ENCODE data around the gene OSBPL1A. TPM values are rescaled to one million over a fixed set of nuclear protein-coding genes. Genes with fewer than 3 reads are reported as not detected.

The OSBPL1A gene
- total RNA-seq (2.7 TPM), polyA plus RNA-seq (1 to 10 TPM in 2 of 4 donors, under 1 TPM in 2; 0.40 to 5.8 (median 1.5) TPM)

DNA sequence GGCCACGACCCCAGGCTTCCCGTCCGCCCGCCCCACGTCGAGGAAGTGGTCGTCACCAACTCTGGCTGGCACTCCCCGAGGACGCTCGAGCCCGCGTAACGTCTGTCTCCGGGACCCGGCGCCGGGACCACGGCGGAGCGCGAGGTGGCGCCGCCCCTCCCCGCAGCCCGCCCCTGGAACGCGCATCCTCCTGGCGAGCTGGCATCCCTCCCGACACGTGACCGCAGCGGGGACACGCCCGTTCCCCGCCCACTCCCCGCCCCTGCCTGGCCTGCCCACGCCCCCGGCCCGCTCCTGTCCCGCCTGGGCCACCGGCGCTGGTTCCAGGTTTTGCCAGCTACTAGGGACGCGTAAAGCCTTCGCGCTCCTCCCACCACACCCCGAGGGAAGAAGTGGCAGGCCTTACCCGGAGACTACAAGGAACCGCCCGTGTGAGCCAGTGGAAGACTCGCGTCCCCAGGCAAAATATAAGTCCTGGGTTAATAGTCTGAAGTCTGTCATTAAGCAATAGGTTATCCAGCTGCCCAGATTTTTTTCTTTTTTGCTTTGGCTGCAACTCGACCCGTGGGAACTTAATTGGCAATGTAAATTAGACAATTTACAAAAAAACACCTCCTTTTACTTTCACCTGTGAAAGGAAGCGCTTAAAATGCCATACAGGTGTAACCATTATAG lies at the start of gene OSBPL1A:
Gene OSBPL1A (minus strand): TSS at position 131 of the 675 bp plus-strand sequence. CDS start 20,291 bp downstream, outside the sequence.
- peaks cover 0 to 2% (median 0%) of the 10 kb centered on the region in 7 donors for H3K9me3 Mint-ChIP-seq
- H3K4me3 ChIP-seq (ENCODE audit: low read depth, low read length), result peak within 1 kb of the TSS; percentile 84

DNA sequence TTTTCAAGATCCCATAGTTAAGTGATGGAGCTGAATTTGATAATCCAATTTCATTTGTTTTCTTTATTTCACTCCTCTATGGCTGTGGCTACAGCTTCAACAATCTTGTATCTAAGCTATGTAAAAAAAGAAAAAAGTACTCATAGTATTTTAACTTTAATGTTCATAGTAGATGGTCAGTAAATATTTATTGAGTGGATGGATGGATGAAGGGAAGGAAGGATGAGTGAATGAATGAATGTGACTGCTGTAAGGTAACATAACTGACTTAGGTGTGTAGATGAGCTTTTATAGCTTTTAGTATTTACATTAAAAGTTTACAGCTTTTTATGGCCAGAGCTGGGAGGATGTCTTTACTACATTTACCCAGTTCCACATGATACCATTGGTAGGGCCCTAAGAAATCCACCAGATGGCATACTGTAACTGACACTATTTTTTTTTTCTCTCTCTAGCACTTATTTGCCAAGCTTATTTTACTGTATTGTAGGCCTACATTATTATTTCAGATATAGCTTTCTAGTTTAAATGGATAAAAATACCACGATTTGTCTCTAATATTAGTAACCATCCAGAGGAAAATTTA lies 49.4 kb upstream of the OSBPL1A start:
- no peak overlapping the region for H3K4me3 Mint-ChIP-seq

More for the DNA sequence above, at the start of gene OSBPL1A:
- no peaks in the 10 kb centered on the region for H3K36me3 ChIP-seq (ENCODE audit: control insufficient read depth, insufficient read depth, low read length)
- H3K27me3 Mint-ChIP-seq, result peaks cover 55% of the 10 kb centered on the region
- peaks cover 11% of the 10 kb centered on the region for H3K4me1 ChIP-seq (ENCODE audit: control insufficient read depth, insufficient read depth, low read length, poor library complexity, severe bottlenecking)
- no peak within 1 kb of the TSS for H3K27ac ChIP-seq (ENCODE audit: insufficient read depth, low read length, poor library complexity, severe bottlenecking)
- DNase-seq (peak; percentile 42 to 74 (median 67)), ATAC-seq (ENCODE audit: low read depth in 2 of 2) (peak; percentile 80 to 84)
- H3K9me3 ChIP-seq (ENCODE audit: control insufficient read depth in 2 of 2, low read length in 2 of 2), result no peaks in the 10 kb centered on the region
- peak within 1 kb of the TSS; percentile 77 to 91 (median 85) for H3K4me3 Mint-ChIP-seq
- H3K36me3 Mint-ChIP-seq, result no peaks in the 10 kb centered on the region
- H3K27me3 ChIP-seq (ENCODE audit: control insufficient read depth, insufficient read depth, low read length), result peaks cover 11% of the 10 kb centered on the region
- H3K4me1 Mint-ChIP-seq, result peaks cover 9 to 21% (median 13%) of the 10 kb centered on the region in 4 donors
- H3K27ac Mint-ChIP-seq, result peak within 1 kb of the TSS in 1 of 3 donors; percentile 35

DNA sequence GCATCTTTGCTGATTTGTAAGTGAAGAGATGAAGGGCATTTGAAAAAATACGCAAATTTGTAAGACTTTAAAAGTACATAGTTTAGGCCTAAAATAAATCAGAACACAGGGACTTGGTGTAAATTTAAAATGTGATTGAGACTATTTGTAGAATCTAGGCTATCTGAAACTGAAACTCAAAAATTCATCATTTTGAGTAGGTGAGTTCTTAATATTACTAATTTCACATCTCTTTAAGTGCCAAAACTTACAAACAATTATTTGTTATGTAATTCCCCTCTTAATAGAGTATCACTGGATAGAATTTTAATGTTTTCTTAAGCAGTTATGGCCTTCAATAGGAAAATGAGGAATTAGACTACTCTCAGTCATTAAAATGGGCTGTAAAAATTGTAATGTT lies 48.8 kb upstream of the OSBPL1A start:
- DNase-seq (peak in 1 of 3 donors; percentile 8), ATAC-seq (ENCODE audit: low read depth in 2 of 2) (no peak)
- H3K36me3 Mint-ChIP-seq, result peaks cover 59% of the 10 kb centered on the region
- no peaks in the 10 kb centered on the region for H3K9me3 Mint-ChIP-seq
- H3K4me1 Mint-ChIP-seq, result peaks cover 5 to 28% (median 11%) of the 10 kb centered on the region in 4 donors
- H3K4me3 ChIP-seq (ENCODE audit: low read depth, low read length), result no peak overlapping the region
- no peaks in the 10 kb centered on the region for H3K27me3 Mint-ChIP-seq
- no peaks in the 10 kb centered on the region for H3K4me1 ChIP-seq (ENCODE audit: control insufficient read depth, insufficient read depth, low read length, poor library complexity, severe bottlenecking)
- no peak overlapping the region for H3K4me3 Mint-ChIP-seq
- H3K27me3 ChIP-seq (ENCODE audit: control insufficient read depth, insufficient read depth, low read length), result no peaks in the 10 kb centered on the region
- no peak overlapping the region for H3K27ac Mint-ChIP-seq
- no peak overlapping the region for H3K27ac ChIP-seq (ENCODE audit: insufficient read depth, low read length, poor library complexity, severe bottlenecking)
- peaks cover 43% of the 10 kb centered on the region for H3K36me3 ChIP-seq (ENCODE audit: control insufficient read depth, insufficient read depth, low read length)
- H3K9me3 ChIP-seq (ENCODE audit: control insufficient read depth in 2 of 2, low read length in 2 of 2), result no peaks in the 10 kb centered on the region

More for the DNA sequence above, 49.4 kb upstream of the OSBPL1A start:
- H3K36me3 Mint-ChIP-seq, result peaks cover 59% of the 10 kb centered on the region
- Histone ChIP-seq H3K27me3 (ENCODE audit: control insufficient read depth, insufficient read depth, low read length) (no peaks in the 10 kb centered on the region), H3K9me3 (ENCODE audit: control insufficient read depth in 2 of 2, low read length in 2 of 2) (no peaks in the 10 kb centered on the region), H3K4me3 (ENCODE audit: low read depth, low read length) (no peak overlapping the region), H3K36me3 (ENCODE audit: control insufficient read depth, insufficient read depth, low read length) (peaks cover 45% of the 10 kb centered on the region), H3K4me1 (ENCODE audit: control insufficient read depth, insufficient read depth, low read length, poor library complexity, severe bottlenecking) (no peaks in the 10 kb centered on the region), H3K27ac (ENCODE audit: insufficient read depth, low read length, poor library complexity, severe bottlenecking) (no peak overlapping the region)
- ATAC-seq (ENCODE audit: low read depth in 2 of 2) (no peak), DNase-seq (peak in 2 of 3 donors; percentile 3 to 13)
- H3K9me3 Mint-ChIP-seq, result no peaks in the 10 kb centered on the region
- no peaks in the 10 kb centered on the region for H3K27me3 Mint-ChIP-seq
- H3K4me1 Mint-ChIP-seq, result peaks cover 5 to 28% (median 11%) of the 10 kb centered on the region in 4 donors
- no peak overlapping the region for H3K27ac Mint-ChIP-seq

DNA sequence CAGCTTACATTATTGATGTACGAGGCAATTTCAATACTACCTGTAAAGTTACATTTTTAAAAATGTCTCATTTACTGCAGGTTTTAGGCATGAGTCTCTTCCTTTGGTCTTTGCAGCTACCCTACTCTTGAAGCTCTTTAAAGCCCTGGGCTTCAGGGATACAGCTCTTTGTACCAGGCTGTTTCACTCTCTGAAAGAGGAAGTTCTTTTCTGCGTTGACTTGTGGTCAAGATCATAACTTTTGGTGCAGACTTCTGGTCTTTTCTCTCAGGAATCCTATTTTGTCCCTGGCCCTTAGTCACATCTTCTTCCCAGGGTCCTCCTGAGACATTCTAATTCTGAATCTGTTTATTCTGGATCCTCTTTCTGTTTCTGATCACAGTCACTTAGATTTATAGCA lies 46.2 kb upstream of the OSBPL1A start:
- no peak overlapping the region for H3K4me3 Mint-ChIP-seq
- H3K27me3 Mint-ChIP-seq, result no peaks in the 10 kb centered on the region
- Histone ChIP-seq H3K36me3 (ENCODE audit: control insufficient read depth, insufficient read depth, low read length) (peaks cover 38% of the 10 kb centered on the region), H3K4me1 (ENCODE audit: control insufficient read depth, insufficient read depth, low read length, poor library complexity, severe bottlenecking) (no peaks in the 10 kb centered on the region), H3K4me3 (ENCODE audit: low read depth, low read length) (no peak overlapping the region), H3K9me3 (ENCODE audit: control insufficient read depth in 2 of 2, low read length in 2 of 2) (no peaks in the 10 kb centered on the region), H3K27ac (ENCODE audit: insufficient read depth, low read length, poor library complexity, severe bottlenecking) (no peak overlapping the region), H3K27me3 (ENCODE audit: control insufficient read depth, insufficient read depth, low read length) (no peaks in the 10 kb centered on the region)
- H3K36me3 Mint-ChIP-seq, result peaks cover 60% of the 10 kb centered on the region
- no peak overlapping the region for H3K27ac Mint-ChIP-seq
- DNase-seq (no peak), ATAC-seq (ENCODE audit: low read depth in 2 of 2) (no peak)
- no peaks in the 10 kb centered on the region for H3K9me3 Mint-ChIP-seq
- peaks cover 5 to 34% (median 11%) of the 10 kb centered on the region in 4 donors for H3K4me1 Mint-ChIP-seq

DNA sequence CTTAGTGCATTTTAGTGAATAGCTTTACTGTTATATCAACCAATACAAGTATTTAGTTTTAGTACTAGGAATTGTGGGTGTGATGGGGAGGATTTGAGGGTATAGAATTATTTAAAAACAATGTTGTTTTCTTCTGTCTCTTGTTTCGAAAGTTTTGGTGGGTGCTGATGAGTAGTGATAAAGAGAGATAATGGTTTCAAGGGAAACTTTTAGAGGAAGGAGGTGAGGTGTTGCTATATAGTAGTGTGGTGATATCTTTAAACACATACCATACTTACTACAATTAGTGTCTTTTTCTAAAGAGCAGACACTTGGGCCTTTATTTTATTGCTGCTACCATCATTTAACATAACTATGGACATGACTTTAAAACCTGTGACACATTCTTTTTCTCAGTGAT lies 39.3 kb upstream of the OSBPL1A start:
- Histone ChIP-seq H3K4me3 (ENCODE audit: low read depth, low read length) (no peak overlapping the region), H3K4me1 (ENCODE audit: control insufficient read depth, insufficient read depth, low read length, poor library complexity, severe bottlenecking) (no peaks in the 10 kb centered on the region), H3K36me3 (ENCODE audit: control insufficient read depth, insufficient read depth, low read length) (peaks cover 19% of the 10 kb centered on the region), H3K9me3 (ENCODE audit: control insufficient read depth in 2 of 2, low read length in 2 of 2) (no peaks in the 10 kb centered on the region), H3K27me3 (ENCODE audit: control insufficient read depth, insufficient read depth, low read length) (no peaks in the 10 kb centered on the region), H3K27ac (ENCODE audit: insufficient read depth, low read length, poor library complexity, severe bottlenecking) (no peak overlapping the region)
- Mint-ChIP-seq H3K9me3 (no peaks in the 10 kb centered on the region), H3K4me1 (peaks cover 3 to 12% (median 10%) of the 10 kb centered on the region in 4 donors), H3K27me3 (no peaks in the 10 kb centered on the region), H3K4me3 (peak overlapping the region in 1 of 4 donors; percentile 86), H3K36me3 (peaks cover 53% of the 10 kb centered on the region), H3K27ac (peak overlapping the region in 2 of 3 donors; percentile 8 to 40)
- DNase-seq (peak in 1 of 3 donors; percentile 4), ATAC-seq (ENCODE audit: low read depth in 2 of 2) (no peak)

DNA sequence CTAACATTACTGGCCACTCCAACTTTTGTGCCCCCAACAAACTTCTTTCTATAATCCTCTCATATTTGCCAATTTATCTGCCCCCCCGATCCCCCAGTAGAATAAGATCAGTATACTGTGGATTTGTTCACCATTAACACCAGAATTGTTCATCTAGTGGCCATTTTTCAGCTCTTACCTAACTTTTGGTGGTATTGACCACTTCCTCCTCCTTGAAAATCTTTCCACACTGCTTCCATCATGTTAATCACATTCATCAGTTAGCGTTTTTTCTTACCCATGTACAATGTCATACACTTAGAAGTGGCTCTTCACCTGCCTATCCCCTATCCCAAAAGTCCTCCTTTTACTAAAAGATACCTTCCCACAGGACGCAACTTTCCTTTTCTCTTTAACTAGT lies 35.0 kb upstream of the OSBPL1A start:
- no peaks in the 10 kb centered on the region for H3K27me3 ChIP-seq (ENCODE audit: control insufficient read depth, insufficient read depth, low read length)
- H3K36me3 ChIP-seq (ENCODE audit: control insufficient read depth, insufficient read depth, low read length), result no peaks in the 10 kb centered on the region
- H3K36me3 Mint-ChIP-seq, result peaks cover 26% of the 10 kb centered on the region
- ATAC-seq (ENCODE audit: low read depth in 2 of 2), result no peak
- H3K4me1 ChIP-seq (ENCODE audit: control insufficient read depth, insufficient read depth, low read length, poor library complexity, severe bottlenecking), result no peaks in the 10 kb centered on the region
- peaks cover 12 to 29% (median 17%) of the 10 kb centered on the region in 4 donors for H3K4me1 Mint-ChIP-seq
- H3K9me3 ChIP-seq (ENCODE audit: control insufficient read depth in 2 of 2, low read length in 2 of 2), result no peaks in the 10 kb centered on the region
- H3K27ac ChIP-seq (ENCODE audit: insufficient read depth, low read length, poor library complexity, severe bottlenecking), result no peak overlapping the region
- no peak overlapping the region for H3K27ac Mint-ChIP-seq
- no peak overlapping the region for H3K4me3 Mint-ChIP-seq
- no peaks in the 10 kb centered on the region for H3K27me3 Mint-ChIP-seq
- DNase-seq, result no peak
- H3K4me3 ChIP-seq (ENCODE audit: low read depth, low read length), result no peak overlapping the region
- no peaks in the 10 kb centered on the region for H3K9me3 Mint-ChIP-seq

DNA sequence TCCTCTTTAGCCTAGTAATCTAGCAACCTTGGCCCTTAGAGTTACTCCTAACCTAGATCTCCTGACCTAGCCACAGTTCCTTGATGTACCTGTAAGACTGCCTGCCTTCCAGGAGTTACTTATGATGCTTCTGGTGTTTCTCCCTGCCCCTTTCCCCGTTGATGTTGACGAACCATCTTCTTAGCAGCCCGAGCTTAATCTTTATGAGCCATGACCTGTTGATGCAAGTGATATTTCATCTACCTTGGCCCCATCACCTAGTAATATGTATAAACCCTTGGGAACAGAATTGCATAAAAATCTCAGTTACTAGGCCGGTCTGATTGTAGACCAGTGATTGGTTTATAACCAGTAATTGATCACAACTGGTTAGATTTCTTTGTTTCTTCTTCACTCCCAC lies 31.6 kb upstream of the OSBPL1A start:
- Mint-ChIP-seq H3K27me3 (peaks cover 14% of the 10 kb centered on the region), H3K4me1 (peaks cover 11 to 28% (median 18%) of the 10 kb centered on the region in 4 donors), H3K36me3 (peaks cover 25% of the 10 kb centered on the region), H3K9me3 (peaks cover 2 to 9% (median 6%) of the 10 kb centered on the region in 7 donors), H3K4me3 (no peak overlapping the region), H3K27ac (no peak overlapping the region)
- no peak for DNase-seq
- Histone ChIP-seq H3K27ac (ENCODE audit: insufficient read depth, low read length, poor library complexity, severe bottlenecking) (no peak overlapping the region), H3K36me3 (ENCODE audit: control insufficient read depth, insufficient read depth, low read length) (no peaks in the 10 kb centered on the region), H3K9me3 (ENCODE audit: control insufficient read depth in 2 of 2, low read length in 2 of 2) (no peaks in the 10 kb centered on the region), H3K27me3 (ENCODE audit: control insufficient read depth, insufficient read depth, low read length) (peaks cover 3% of the 10 kb centered on the region), H3K4me1 (ENCODE audit: control insufficient read depth, insufficient read depth, low read length, poor library complexity, severe bottlenecking) (peaks cover 10% of the 10 kb centered on the region), H3K4me3 (ENCODE audit: low read depth, low read length) (no peak overlapping the region)
- no peak for ATAC-seq (ENCODE audit: low read depth in 2 of 2)

Data from CD4-positive, CD25-positive, alpha-beta regulatory T cell (primary cell).